GM23338 (cell line): ENCODE results near the gene CPSF4. TPM values are rescaled to one million over a fixed set of nuclear protein-coding genes. Genes with fewer than 3 reads are reported as not detected.
A peak's percentile ranks its signal among the peaks of the same experiment; 100 is the strongest.

Experiments used
- ATAC-seq: fragments of 200-7000 bp; cut with Tn5 transposase; 3 replicates; pipeline ENCODE4 v1.9.1; 2020
- DNase-seq: peaks from one replicate; pipeline ENCODE4 v3.0.0-alpha.2; 2015; ENCODE audit warnings: low spot score
- H2AFZ ChIP-seq: fragments of 200-600 bp; sonication (generic); 2 replicates; pipeline ENCODE4 v1.8.0; 2016; ENCODE audit warnings: antibody characterized with exemption, mild to moderate bottlenecking, moderate library complexity
- H3F3A ChIP-seq: fragments of 200-600 bp; sonication (generic); replicated peaks from 2 replicates; pipeline ENCODE4 v1.8.0; 2017; ENCODE audit warnings: antibody characterized with exemption, mixed run types, low read depth
- H3K27ac ChIP-seq: fragments of 200-600 bp; sonication (generic); 2 replicates; pipeline ENCODE4 v1.6.1; 2016; ENCODE audit warnings: low read depth
- H3K27me3 ChIP-seq: fragments of 200-600 bp; sonication (generic); 2 replicates; pipeline ENCODE4 v1.8.0; 2016; ENCODE audit warnings: mild to moderate bottlenecking, mixed run types, moderate library complexity; ENCODE audit not compliant: insufficient read depth
- H3K36me3 ChIP-seq: fragments of 200-600 bp; sonication (generic); 2 replicates; pipeline ENCODE4 v1.8.0; 2016; ENCODE audit warnings: mild to moderate bottlenecking; ENCODE audit not compliant: insufficient read depth
- H3K4me1 ChIP-seq: fragments of 200-600 bp; sonication (generic); 2 replicates; pipeline ENCODE4 v1.8.0; 2016; ENCODE audit warnings: mild to moderate bottlenecking, moderate library complexity; ENCODE audit not compliant: insufficient read depth
- H3K4me2 ChIP-seq: fragments of 200-600 bp; sonication (generic); 2 replicates; pipeline ENCODE4 v1.7.1; 2017; ENCODE audit warnings: mixed run types
- H3K4me3 ChIP-seq: fragments of 200-600 bp; sonication (generic); 2 replicates; pipeline ENCODE4 v1.6.1; 2016; ENCODE audit warnings: mixed run types
- H3K79me2 ChIP-seq: fragments of 200-600 bp; sonication (generic); replicated peaks from 2 replicates; pipeline ENCODE4 v1.8.0; 2017; ENCODE audit warnings: mild to moderate bottlenecking; ENCODE audit not compliant: insufficient read depth
- H3K9me2 ChIP-seq: fragments of 200-600 bp; sonication (generic); 2 replicates; pipeline ENCODE4 v1.8.0; 2017; ENCODE audit not compliant: insufficient read depth
- H4K20me1 ChIP-seq: fragments of 200-600 bp; sonication (generic); replicated peaks from 2 replicates; pipeline ENCODE4 v1.8.0; 2017; ENCODE audit warnings: mild to moderate bottlenecking; ENCODE audit not compliant: insufficient read depth
- H3K27ac Mint-ChIP-seq: 2 replicates; pipeline ENCODE4 v1.8.0; 2020; ENCODE audit warnings: inconsistent platforms, mild to moderate bottlenecking, moderate library complexity, mixed read lengths
- H3K27me3 Mint-ChIP-seq: 3 replicates; pipeline ENCODE4 v1.8.0; 2022; ENCODE audit warnings: low read depth, mild to moderate bottlenecking, moderate library complexity, mixed read lengths, inconsistent platforms; ENCODE audit not compliant: insufficient read depth, poor library complexity
- H3K36me3 Mint-ChIP-seq: 3 replicates; pipeline ENCODE4 v1.8.0; 2021; ENCODE audit warnings: low read depth, mild to moderate bottlenecking, inconsistent platforms, moderate library complexity, mixed read lengths
- H3K4me1 Mint-ChIP-seq: 3 replicates; pipeline ENCODE4 v1.8.0; 2020; ENCODE audit warnings: mild to moderate bottlenecking, inconsistent platforms, mixed read lengths
- H3K4me3 Mint-ChIP-seq: 3 replicates; pipeline ENCODE4 v1.8.0; 2021; ENCODE audit warnings: moderate library complexity, mild to moderate bottlenecking, inconsistent platforms, mixed read lengths
- H3K9me3 Mint-ChIP-seq: 3 replicates; pipeline ENCODE4 v1.8.0; 2020; ENCODE audit warnings: moderate library complexity, mild to moderate bottlenecking, inconsistent platforms, mixed read lengths
- CREB1 ChIP-seq: fragments of 250-450 bp; sonication (Bioruptor Pico); IDR thresholded peaks from 2 replicates; pipeline ENCODE4 v1.5.0; 2020; ENCODE audit warnings: low read depth, mild to moderate bottlenecking, moderate library complexity
- CTCF ChIP-seq, 2 experiments: fragments of 200-600 bp in 1 of 2; sonication (generic) in 1 of 2; conservative IDR thresholded peaks; 2 replicates each; pipeline versions ENCODE4 v1.5.1 to v1.6.1; 2016 to 2017; ENCODE audit warnings: antibody characterized with exemption in 2 of 2, low read depth in 2 of 2, mild to moderate bottlenecking in 2 of 2, moderate library complexity in 1 of 2
- ETS1 ChIP-seq: IDR thresholded peaks from 2 replicates; pipeline ENCODE4 v1.6.1; 2016; ENCODE audit warnings: antibody characterized with exemption
- EZH2 ChIP-seq: fragments of 200-600 bp; sonication (generic); IDR thresholded peaks from one replicate; pipeline ENCODE4 v1.8.0; 2017; ENCODE audit warnings: antibody characterized with exemption, mild to moderate bottlenecking, low read depth; ENCODE audit not compliant: unreplicated experiment
- JUNB ChIP-seq: IDR thresholded peaks from one replicate; pipeline ENCODE4 v1.6.1; 2016; ENCODE audit warnings: antibody characterized with exemption; ENCODE audit not compliant: unreplicated experiment
- NANOG ChIP-seq: IDR thresholded peaks from 2 replicates; pipeline ENCODE4 v1.6.1; 2016; ENCODE audit warnings: antibody characterized with exemption, borderline replicate concordance
- ZNF114 ChIP-seq: fragments of 250-450 bp; sonication (Bioruptor Pico); IDR thresholded peaks from 2 replicates; pipeline ENCODE4 v1.5.0; 2020; ENCODE audit warnings: mild to moderate bottlenecking, moderate library complexity
- ZNF331 ChIP-seq: fragments of 250-450 bp; sonication (Bioruptor Pico); IDR thresholded peaks from 2 replicates; pipeline ENCODE4 v1.5.0; 2020; ENCODE audit warnings: low read depth, mild to moderate bottlenecking, moderate library complexity
- polyA plus RNA-seq: library from polyadenylated mRNA; unstranded; fragments of >200 nt; fragmentation: Nextera tagmentation; extraction: Ambion mirVana; gene quantifications from 2 replicates; pipeline ENCODE4 v1.2.1, GENCODE V29; 2016
- total RNA-seq: library from RNA; depleted of rRNA; stranded (reverse); fragments of >200 nt; shearing (Covaris generic); gene quantifications from 2 replicates; pipeline ENCODE4 v1.2.3, GENCODE V29; 2014

The CPSF4 gene
- total and polyA plus RNA-seq, 2 experiments from 2014 or later: 34.3 to 93.2 TPM

GRCh38 chr7:99389772-99390171 is 49.0 kb upstream of the CPSF4 start:
- Histone ChIP-seq H3K4me2 (no peak overlapping the region), H4K20me1 (peaks cover 1% of the 10 kb centered on the region; the same call in 1 of the 2 replicates), H3K4me3 (no peak overlapping the region), H3K27ac (no peak overlapping the region), H3K4me1 (peaks cover 5% of the 10 kb centered on the region; the same call in 1 of the 2 replicates), H3K79me2 (no peaks in the 10 kb centered on the region), H3K9me2 (no peaks in the 10 kb centered on the region), H3K36me3 (0 out of 2 replicates have a peak, but pooled peaks cover 3% of the 10 kb centered on the region), H2AFZ (no peak overlapping the region), H3F3A (peaks cover 21% of the 10 kb centered on the region), H3K27me3 (no peaks in the 10 kb centered on the region)
- Mint-ChIP-seq H3K36me3 (peaks cover 32% of the 10 kb centered on the region), H3K27ac (no peak overlapping the region), H3K4me1 (peaks cover 13% of the 10 kb centered on the region), H3K4me3 (no peak overlapping the region), H3K9me3 (no peaks in the 10 kb centered on the region), H3K27me3 (peaks cover 25% of the 10 kb centered on the region)
- no peak for ATAC-seq
- TF ChIP-seq JUNB: no peak
- no peak for TF ChIP-seq CREB1 (CRISPR knock-in tag)
- no peak for TF ChIP-seq ZNF114 (CRISPR knock-in tag)
- TF ChIP-seq NANOG: no peak
- DNase-seq: no peak

- Histone ChIP-seq H3K4me2 (no peak overlapping the region), H3K27me3 (no peaks in the 10 kb centered on the region), H3K4me1 (peaks cover 5% of the 10 kb centered on the region; the same call in 1 of the 2 replicates), H2AFZ (no peak overlapping the region), H3K36me3 (peaks cover 6% of the 10 kb centered on the region; the same call in 1 of the 2 replicates), H3K27ac (no peak overlapping the region), H3K4me3 (no peak overlapping the region), H3K79me2 (no peaks in the 10 kb centered on the region), H4K20me1 (peaks cover 10% of the 10 kb centered on the region; the same call in 1 of the 2 replicates), H3K9me2 (no peaks in the 10 kb centered on the region), H3F3A (peaks cover 29% of the 10 kb centered on the region)
- H3K4me3 Mint-ChIP-seq: peak overlapping the region; percentile 29; the same call in 1 of the 3 replicates
- H3K4me1 Mint-ChIP-seq: peaks cover 13% of the 10 kb centered on the region
- H3K36me3 Mint-ChIP-seq: peaks cover 42% of the 10 kb centered on the region
- ATAC-seq (no peak), DNase-seq (no peak)
- no peak overlapping the region for H3K27ac Mint-ChIP-seq
- peaks cover 26% of the 10 kb centered on the region for H3K27me3 Mint-ChIP-seq
- no peaks in the 10 kb centered on the region for H3K9me3 Mint-ChIP-seq
- TF ChIP-seq JUNB: no peak
- no peak for TF ChIP-seq EZH2
- TF ChIP-seq CTCF (conservative IDR thresholded peaks at IDR 0.05; ENCODE audit: low read depth in 2 of 2): no peak
- no peak for TF ChIP-seq ZNF331
- no peak for TF ChIP-seq ETS1
Observed at GRCh38 chr7:99390941-99391602, 47.7 kb upstream of the CPSF4 start.
